Cardiac fibroblast (primary cell): ENCODE data around the gene ZNF335.

Experiments used
- DNase-seq, 2 donors: peaks; one replicate each; pipeline versions ENCODE4 v3.0.0 to v3.0.0-alpha.2; 2010; ENCODE audit warnings: low read depth in 2 of 2
- H3K4me3 ChIP-seq, 2 donors: replicated peaks in 1 of 2; 1 replicate in 1 of 2; 2 replicates in 1 of 2; pipeline ENCODE4 v1.5.1; 2011; ENCODE audit warnings: low read depth in 2 of 2, low read length in 2 of 2, mild to moderate bottlenecking in 2 of 2, moderate library complexity in 1 of 2
- TF ChIP-seq, protein P1 (sequence below): IDR thresholded peaks from one replicate; pipeline ENCODE4 v1.5.1; 2011; ENCODE audit warnings: low read depth, mild to moderate bottlenecking, low read length, inconsistent platforms

Gene ZNF335

DNA sequence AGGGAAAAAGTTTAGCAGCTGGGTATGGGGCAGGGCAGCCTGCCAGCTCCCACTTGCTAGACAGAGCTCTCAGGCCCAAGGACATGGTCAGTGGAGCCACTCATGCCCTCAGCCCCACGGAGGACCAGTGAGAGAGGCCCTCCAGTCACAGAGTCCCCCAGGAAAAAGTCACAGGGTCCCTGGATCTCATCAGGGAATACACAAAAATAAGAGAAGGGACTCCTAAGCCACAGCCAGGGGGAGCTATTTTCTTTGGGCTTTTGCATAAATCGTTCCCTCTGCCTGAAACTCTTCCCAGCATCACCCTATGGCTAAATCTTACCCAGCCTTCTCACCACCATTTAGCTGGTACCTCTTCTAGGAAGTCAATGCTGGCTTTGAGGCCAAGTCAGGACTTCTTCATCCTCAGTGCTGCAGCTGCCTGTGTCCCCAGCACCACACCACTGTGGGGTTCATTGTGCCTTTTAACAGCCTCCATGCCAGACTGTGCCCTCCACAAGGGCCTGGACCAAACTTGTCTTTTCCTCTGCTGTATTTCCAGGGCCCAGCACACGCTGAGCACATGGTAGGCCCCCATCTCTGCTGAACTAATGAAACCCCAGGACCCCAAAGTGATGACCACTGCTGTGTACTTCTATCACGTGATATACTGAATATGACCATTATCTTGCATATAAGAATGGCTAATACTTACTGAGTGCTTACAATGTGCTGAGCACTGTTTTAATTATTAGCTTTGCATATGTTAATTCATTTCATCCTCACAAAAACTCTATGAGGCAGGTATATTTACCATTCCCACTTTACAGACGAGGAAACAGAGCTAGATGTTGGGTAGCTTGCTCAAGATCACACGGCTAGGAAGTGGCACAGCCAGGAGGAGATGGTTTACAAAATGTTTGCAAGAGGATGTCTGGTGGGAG lies 2.0 kb downstream of the ZNF335 start:
- DNase-seq: peak; percentile 77 to 78
- H3K4me3 ChIP-seq: peak overlapping the region; percentile 93 to 97
- TF ChIP-seq, protein P1, sequence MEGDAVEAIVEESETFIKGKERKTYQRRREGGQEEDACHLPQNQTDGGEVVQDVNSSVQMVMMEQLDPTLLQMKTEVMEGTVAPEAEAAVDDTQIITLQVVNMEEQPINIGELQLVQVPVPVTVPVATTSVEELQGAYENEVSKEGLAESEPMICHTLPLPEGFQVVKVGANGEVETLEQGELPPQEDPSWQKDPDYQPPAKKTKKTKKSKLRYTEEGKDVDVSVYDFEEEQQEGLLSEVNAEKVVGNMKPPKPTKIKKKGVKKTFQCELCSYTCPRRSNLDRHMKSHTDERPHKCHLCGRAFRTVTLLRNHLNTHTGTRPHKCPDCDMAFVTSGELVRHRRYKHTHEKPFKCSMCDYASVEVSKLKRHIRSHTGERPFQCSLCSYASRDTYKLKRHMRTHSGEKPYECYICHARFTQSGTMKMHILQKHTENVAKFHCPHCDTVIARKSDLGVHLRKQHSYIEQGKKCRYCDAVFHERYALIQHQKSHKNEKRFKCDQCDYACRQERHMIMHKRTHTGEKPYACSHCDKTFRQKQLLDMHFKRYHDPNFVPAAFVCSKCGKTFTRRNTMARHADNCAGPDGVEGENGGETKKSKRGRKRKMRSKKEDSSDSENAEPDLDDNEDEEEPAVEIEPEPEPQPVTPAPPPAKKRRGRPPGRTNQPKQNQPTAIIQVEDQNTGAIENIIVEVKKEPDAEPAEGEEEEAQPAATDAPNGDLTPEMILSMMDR: peak; percentile 69

DNA sequence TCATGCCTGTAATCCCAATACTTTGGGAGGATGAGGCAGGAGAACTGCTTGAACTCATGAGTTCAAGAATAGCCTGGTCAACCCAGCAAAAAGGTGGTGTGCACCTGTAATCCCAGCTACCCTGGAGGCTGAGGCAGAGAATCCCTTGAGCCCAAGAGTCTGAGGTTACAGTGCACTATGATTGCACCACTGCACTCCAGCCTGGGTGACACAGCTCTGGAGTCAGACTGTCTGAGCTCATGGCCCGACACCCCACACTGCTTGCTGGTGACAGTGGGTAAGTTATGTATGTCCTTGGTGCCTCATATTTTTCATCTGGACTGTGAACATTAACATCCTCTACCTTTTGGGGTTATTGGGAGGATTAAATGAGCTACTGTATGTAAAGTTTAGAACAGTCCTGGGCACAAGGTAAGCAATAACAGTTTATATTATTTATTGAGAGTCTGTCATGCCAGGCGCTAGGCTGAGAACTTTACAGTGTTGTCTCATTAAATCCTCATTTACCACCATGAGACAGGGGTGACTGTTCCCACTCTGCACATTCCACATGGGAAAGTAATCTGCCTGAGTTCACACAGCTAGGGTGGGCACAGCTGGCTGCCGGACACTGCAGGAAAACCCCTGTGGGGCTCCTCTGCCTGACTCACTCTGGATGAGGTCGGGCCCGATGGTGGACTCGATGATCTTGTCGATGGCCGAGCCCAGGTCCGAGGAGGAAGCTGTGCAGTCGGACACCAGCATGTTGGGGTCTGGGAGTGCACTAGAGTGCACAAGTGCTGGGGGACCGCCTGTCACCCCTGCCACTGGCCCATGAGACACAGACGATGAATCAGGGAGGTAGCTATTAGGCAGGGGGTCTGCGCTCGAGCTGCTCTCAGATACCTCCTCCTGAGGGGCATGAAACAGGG lies 2.9 kb downstream of the ZNF335 start:
- H3K4me3 ChIP-seq: no peak overlapping the region
- DNase-seq: peak in 1 of 2 donors; percentile 65
- TF ChIP-seq, protein P1: no peak

DNA sequence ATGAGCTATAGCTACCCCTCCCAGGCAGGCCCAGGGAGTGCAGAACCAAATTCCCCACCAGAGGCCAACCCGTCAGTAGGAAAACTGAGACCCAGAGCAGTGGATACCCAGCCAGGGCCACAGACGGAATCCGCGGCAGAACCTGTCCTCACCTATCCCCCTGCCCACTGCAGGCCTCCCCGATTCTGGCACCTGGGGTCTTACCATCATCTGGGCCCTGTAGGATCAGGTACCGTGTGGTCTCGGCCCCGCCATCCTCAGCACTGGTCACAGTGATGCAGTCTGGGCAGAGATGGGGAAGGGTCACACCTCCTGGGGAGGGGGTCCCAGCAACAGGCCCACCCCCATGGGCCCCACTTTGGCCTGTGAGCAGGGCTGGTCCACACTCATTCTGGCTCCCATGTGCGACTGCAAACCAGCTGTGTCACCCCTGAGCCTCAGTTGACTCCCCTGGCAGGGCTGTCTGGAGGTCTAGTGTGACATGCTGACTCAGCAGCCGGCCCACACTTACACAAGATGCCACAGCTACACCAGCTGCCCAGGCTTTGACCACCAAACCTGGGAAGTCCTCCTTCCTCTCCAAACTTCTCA lies 3.8 kb downstream of the ZNF335 start:
- TF ChIP-seq, protein P1: no peak
- DNase-seq: no peak

DNA sequence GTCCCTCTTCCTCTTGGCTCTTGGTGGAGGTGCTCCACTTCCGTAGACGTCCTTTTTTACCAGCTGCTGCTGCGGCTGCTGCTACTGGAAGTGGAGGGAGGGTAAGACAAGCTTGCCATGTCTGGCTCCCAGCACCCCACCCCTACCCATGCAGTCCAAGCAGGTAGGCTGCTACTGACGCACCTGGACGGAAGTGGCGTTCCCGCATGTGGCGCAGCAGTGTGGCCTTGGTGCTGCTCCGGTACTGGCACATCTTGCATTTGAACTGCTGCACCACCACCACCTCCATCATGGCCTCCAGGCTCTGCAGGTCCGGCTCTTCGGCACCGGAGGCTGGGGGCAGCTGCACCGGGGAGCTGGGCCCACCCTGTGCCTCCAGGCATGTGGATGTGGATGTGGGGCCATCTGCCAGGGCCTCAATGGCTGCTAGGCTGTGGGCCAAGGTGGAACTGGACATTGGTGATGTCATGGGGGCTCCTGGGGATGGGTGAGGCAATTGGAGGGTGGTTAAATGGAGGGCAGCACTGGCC lies 4.4 kb downstream of the ZNF335 start:
- TF ChIP-seq, protein P1: no peak
- H3K4me3 ChIP-seq: no peak overlapping the region
- DNase-seq: no peak

More for the DNA sequence above, 3.8 kb downstream of the ZNF335 start:
- H3K4me3 ChIP-seq: no peak overlapping the region

DNA sequence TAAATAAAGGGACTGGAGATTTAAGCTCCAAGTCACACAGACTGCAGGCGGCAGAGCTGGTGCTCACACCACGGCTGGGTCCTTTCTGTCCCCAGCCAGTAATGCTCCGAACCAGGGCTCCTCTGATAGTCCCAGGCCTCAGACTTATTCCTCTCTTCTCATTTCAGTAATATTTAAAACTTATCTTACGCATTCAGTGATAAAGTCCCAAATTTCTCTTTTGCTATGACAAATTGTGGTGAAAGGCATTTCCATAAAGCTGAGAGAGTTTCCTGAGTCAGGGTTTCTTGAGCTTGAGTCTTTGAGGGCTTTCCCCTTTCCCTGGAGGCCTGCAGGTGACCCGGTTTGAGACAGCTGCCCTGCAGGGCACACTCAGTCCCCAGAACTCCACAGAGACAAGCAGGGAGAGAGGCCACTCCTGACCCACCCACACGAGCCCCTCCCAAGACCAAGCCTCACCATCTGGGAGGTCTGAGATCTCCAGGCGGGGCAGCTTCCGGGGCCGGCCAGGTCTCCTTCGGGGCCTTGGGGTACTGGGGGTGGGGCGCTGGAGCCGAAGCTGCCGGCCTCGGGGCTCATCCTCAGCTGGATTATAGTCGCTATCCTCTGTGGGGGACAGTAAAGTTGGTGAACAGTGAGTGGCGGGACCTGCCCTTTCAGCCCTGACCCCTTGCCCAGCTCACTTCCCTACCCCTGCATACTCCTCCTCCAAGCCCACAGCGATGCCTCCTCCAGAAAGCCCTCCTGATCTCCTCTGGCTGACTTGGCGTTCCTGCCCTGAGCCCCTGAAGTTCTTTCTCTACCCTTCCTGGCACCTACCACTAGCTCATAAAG lies 6.6 kb downstream of the ZNF335 start:
- TF ChIP-seq, protein P1: no peak
- no peak for DNase-seq
- no peak overlapping the region for H3K4me3 ChIP-seq
